ENCODE results near the gene ZNF579. TPM values are rescaled to one million over a fixed set of nuclear protein-coding genes. Genes with fewer than 3 reads are reported as not detected.

Gene ZNF579
- total and polyA plus RNA-seq, 9 of the 15 experiments (the other 6 are each of a cell fraction or from before 2014, with no cell fraction given), result 0.06 to 15.9 (median 1.6) TPM

- TF ChIP-seq, protein P1, sequence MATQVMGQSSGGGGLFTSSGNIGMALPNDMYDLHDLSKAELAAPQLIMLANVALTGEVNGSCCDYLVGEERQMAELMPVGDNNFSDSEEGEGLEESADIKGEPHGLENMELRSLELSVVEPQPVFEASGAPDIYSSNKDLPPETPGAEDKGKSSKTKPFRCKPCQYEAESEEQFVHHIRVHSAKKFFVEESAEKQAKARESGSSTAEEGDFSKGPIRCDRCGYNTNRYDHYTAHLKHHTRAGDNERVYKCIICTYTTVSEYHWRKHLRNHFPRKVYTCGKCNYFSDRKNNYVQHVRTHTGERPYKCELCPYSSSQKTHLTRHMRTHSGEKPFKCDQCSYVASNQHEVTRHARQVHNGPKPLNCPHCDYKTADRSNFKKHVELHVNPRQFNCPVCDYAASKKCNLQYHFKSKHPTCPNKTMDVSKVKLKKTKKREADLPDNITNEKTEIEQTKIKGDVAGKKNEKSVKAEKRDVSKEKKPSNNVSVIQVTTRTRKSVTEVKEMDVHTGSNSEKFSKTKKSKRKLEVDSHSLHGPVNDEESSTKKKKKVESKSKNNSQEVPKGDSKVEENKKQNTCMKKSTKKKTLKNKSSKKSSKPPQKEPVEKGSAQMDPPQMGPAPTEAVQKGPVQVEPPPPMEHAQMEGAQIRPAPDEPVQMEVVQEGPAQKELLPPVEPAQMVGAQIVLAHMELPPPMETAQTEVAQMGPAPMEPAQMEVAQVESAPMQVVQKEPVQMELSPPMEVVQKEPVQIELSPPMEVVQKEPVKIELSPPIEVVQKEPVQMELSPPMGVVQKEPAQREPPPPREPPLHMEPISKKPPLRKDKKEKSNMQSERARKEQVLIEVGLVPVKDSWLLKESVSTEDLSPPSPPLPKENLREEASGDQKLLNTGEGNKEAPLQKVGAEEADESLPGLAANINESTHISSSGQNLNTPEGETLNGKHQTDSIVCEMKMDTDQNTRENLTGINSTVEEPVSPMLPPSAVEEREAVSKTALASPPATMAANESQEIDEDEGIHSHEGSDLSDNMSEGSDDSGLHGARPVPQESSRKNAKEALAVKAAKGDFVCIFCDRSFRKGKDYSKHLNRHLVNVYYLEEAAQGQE (IDR thresholded peaks at IDR 0.05; ENCODE audit: borderline replicate concordance), result no peak
- TF ChIP-seq, protein P1 (CRISPR knock-in tag; IDR thresholded peaks at IDR 0.05; ENCODE audit: low read depth), result peak; percentile 70; the same call in 1 of the 2 replicates
- no peak for TF ChIP-seq ZNF316 (IDR thresholded peaks at IDR 0.05)
- no peak for TF ChIP-seq CREBBP (IDR thresholded peaks at IDR 0.05; ENCODE audit: low read depth, low read length)
- TF ChIP-seq ZBED1 (IDR thresholded peaks at IDR 0.05), result no peak
- peak; percentile 97 for TF ChIP-seq E2F3 (CRISPR knock-in tag; IDR thresholded peaks at IDR 0.05)
- TF ChIP-seq ZNF449 (CRISPR knock-in tag; IDR thresholded peaks at IDR 0.05), result no peak
- TF ChIP-seq ARID3A (IDR thresholded peaks at IDR 0.05; ENCODE audit: borderline replicate concordance, low read depth, low read length), result no peak
- TF ChIP-seq TCFL5 (CRISPR knock-in tag; conservative IDR thresholded peaks at IDR 0.05), result no peak
- TF ChIP-seq ZBTB8A (IDR thresholded peaks at IDR 0.05; ENCODE audit: partially characterized antibody), result no peak
- no peak for TF ChIP-seq PBX2 (CRISPR knock-in tag; IDR thresholded peaks at IDR 0.05; ENCODE audit: low read depth)
- no peak for TF ChIP-seq PBX2 (tag; conservative IDR thresholded peaks at IDR 0.05; ENCODE audit: low read depth)
Measured at GRCh38 chr19:55599842-55600661, 19.4 kb upstream of the ZNF579 start, which contains the start of gene ZNF524 (continued).

Measured in K562 (cell line).